Lower leg skin (tissue), 4 donors: Measurements from ENCODE around the gene SRGAP2C. TPM values are rescaled to one million over a fixed set of nuclear protein-coding genes. Genes with fewer than 3 reads are reported as not detected.
"Not testable (repeated sequence)": the region's sequence is repeated elsewhere in the genome, so short reads cannot be mapped to it uniquely, and the experiment has no call there.

ENCODE experiments used
- DNase-seq, 2 donors: peaks; one replicate each; pipeline ENCODE4 v3.0.0-alpha.2; 2019; ENCODE audit warnings: low spot score in 2 of 2
- H3K4me3 ChIP-seq: fragments of 200-600 bp; sonication (generic); 2 replicates; pipeline ENCODE4 v1.5.1; 2017; ENCODE audit warnings: mild to moderate bottlenecking, low read depth; ENCODE audit not compliant: poor library complexity, severe bottlenecking
- CTCF ChIP-seq, 3 donors: fragments of 450-650 bp; IDR thresholded peaks; one replicate each; pipeline ENCODE4 v1.5.1; 2016; ENCODE audit warnings: antibody characterized with exemption in 3 of 3, mild to moderate bottlenecking in 3 of 3, moderate library complexity in 2 of 3
- POLR2A ChIP-seq, 2 donors: fragments of 450-650 bp; IDR thresholded peaks; one replicate each; pipeline ENCODE4 v1.6.1; 2016 to 2017; ENCODE audit warnings: antibody characterized with exemption in 2 of 2, mild to moderate bottlenecking in 1 of 2, moderate library complexity in 1 of 2
- WGBS, 2 donors: methylation state at CpG; one replicate each; pipeline ENCODE4 v1.1.5; 2018; 5-methylcytosine and 5-hydroxymethylcytosine counted together
- intact Hi-C: fragments of 100-400 bp; cut with DNase I; formaldehyde crosslinking; loops from one replicate; pipeline ENCODE4 v1.15.0; 2023; ENCODE audit warnings: low total_unique reads
- total RNA-seq, 4 donors: library from RNA; depleted of rRNA; stranded (reverse); fragments of >200 nt; gene quantifications; one replicate each; pipeline ENCODE4 v1.1.0, GENCODE V29; 2016

SRGAP2C gene
- total RNA-seq, 4 donors from 2014 or later: 41.3 to 57.7 (median 55.5) TPM

- H3K4me3 ChIP-seq: no peak overlapping the region
- intact Hi-C loops: no loop called here
- 50 to 59% methylated on average over 6 of the region's 6 CpGs for WGBS, 2 donors
- no peak for DNase-seq
- TF ChIP-seq CTCF (IDR thresholded peaks at IDR 0.05) (no peak), POLR2A (IDR thresholded peaks at IDR 0.05) (no peak)
These were observed 232.6 kb downstream of the SRGAP2C start for GRCh38 chr1:121417325-121417923.

GRCh38 chr1:121418369-121419049, 233.7 kb downstream of the SRGAP2C start:
- intact Hi-C loops: no loop called here
- no peak for TF ChIP-seq CTCF (IDR thresholded peaks at IDR 0.05)
- no peak for TF ChIP-seq POLR2A (IDR thresholded peaks at IDR 0.05)
- DNase-seq: no peak
- WGBS, 2 donors: 42 to 55% methylated on average over 15 of the region's 15 CpGs
- H3K4me3 ChIP-seq: no peak overlapping the region

GRCh38 chr1:121419050-121419615, 234.4 kb downstream of the SRGAP2C start:
- DNase-seq, H3K4me3 ChIP-seq, intact Hi-C loops: not testable (repeated sequence)
- 95 to 97% methylated on average over 4 of the region's 4 CpGs for WGBS, 2 donors

- intact Hi-C loops, DNase-seq, H3K4me3 ChIP-seq: not testable (repeated sequence)
- WGBS, 2 donors: 53 to 75% methylated on average over 3 of the region's 3 CpGs
These were observed 236.7 kb downstream of the SRGAP2C start for GRCh38 chr1:121421490-121421889.

GRCh38 chr1:121423956-121424355, 239.2 kb downstream of the SRGAP2C start:
- intact Hi-C loops, H3K4me3 ChIP-seq, DNase-seq: not testable (repeated sequence)
- WGBS, 2 donors: 74 to 76% methylated on average over 2 of the region's 2 CpGs

GRCh38 chr1:121433517-121433916, 248.7 kb downstream of the SRGAP2C start:
- H3K4me3 ChIP-seq, DNase-seq, intact Hi-C loops: not testable (repeated sequence)
- WGBS, 2 donors: 72 to 83% methylated on average over 2 of the region's 2 CpGs

- WGBS, 2 donors: 84 to 86% methylated on average over 3 of the region's 3 CpGs
- H3K4me3 ChIP-seq, DNase-seq, intact Hi-C loops: not testable (repeated sequence)
These were observed 254.1 kb downstream of the SRGAP2C start for GRCh38 chr1:121438862-121439261.

- WGBS, 2 donors: 93 to 96% methylated on average over 4 of the region's 4 CpGs
- TF ChIP-seq POLR2A (IDR thresholded peaks at IDR 0.05): no peak
- DNase-seq: no peak
- intact Hi-C loops: no loop called here
- no peak overlapping the region for H3K4me3 ChIP-seq
These were observed 256.2 kb downstream of the SRGAP2C start for GRCh38 chr1:121440993-121441392.

Other genes starting within 250 kb of the SRGAP2C start
- 1 to 10 TPM in 3 of 4 donors, under 1 TPM in 1; 0.88 to 3.3 (median 1.6) TPM for gene FAM72B, start 635 bp upstream of the SRGAP2C start, total RNA-seq